Lung (tissue), 12 donors: Measurements from ENCODE around the gene TAS2R46. TPM values are rescaled to one million over a fixed set of nuclear protein-coding genes. Genes with fewer than 3 reads are reported as not detected.
"Not testable (repeated sequence)": the region's sequence is repeated elsewhere in the genome, so short reads cannot be mapped to it uniquely, and the experiment has no call there.

Source experiments
- ATAC-seq: fragments of 200-7000 bp; cut with Tn5 transposase; one replicate; pipeline ENCODE4 v1.9.1; 2020; ENCODE audit warnings: moderate number of reproducible peaks; ENCODE audit not compliant: insufficient read depth, low FRiP score
- DNase-seq, 3 donors: peaks; one replicate each; pipeline ENCODE4 v3.0.0-alpha.2; 2013 to 2017
- H3K27ac ChIP-seq, 2 donors: one replicate each; pipeline ENCODE4 v1.5.1; 2013; ENCODE audit warnings: mild to moderate bottlenecking in 2 of 2, moderate library complexity in 2 of 2, control low read depth in 1 of 2, inconsistent platforms in 1 of 2, low read depth in 1 of 2, low read length in 1 of 2
- H3K27me3 ChIP-seq, 3 donors: one replicate each; pipeline ENCODE4 v1.5.1; 2013; ENCODE audit warnings: low read length in 2 of 3; ENCODE audit not compliant: control insufficient read depth in 3 of 3, insufficient read depth in 3 of 3
- H3K36me3 ChIP-seq, 4 donors: one replicate each; pipeline ENCODE4 v1.5.1; 2013; ENCODE audit warnings: low read length in 4 of 4, mild to moderate bottlenecking in 1 of 4, moderate library complexity in 1 of 4; ENCODE audit not compliant: control insufficient read depth in 4 of 4, insufficient read depth in 4 of 4
- H3K4me1 ChIP-seq, 5 donors: one replicate each; pipeline ENCODE4 v1.5.1; 2013; ENCODE audit warnings: low read length in 5 of 5, mild to moderate bottlenecking in 2 of 5, moderate library complexity in 1 of 5; ENCODE audit not compliant: control insufficient read depth in 5 of 5, insufficient read depth in 5 of 5
- H3K4me3 ChIP-seq: one replicate; pipeline ENCODE4 v1.5.1; 2013; ENCODE audit warnings: mild to moderate bottlenecking, control low read depth, moderate library complexity
- H3K9ac ChIP-seq, 2 donors: one replicate each; pipeline ENCODE4 v1.5.1; 2013; ENCODE audit warnings: low read length in 2 of 2, control low read depth in 1 of 2; ENCODE audit not compliant: insufficient read depth in 1 of 2
- H3K9me3 ChIP-seq, 4 donors: one replicate each; pipeline ENCODE4 v1.5.1; 2013; ENCODE audit warnings: low read length in 3 of 4, mild to moderate bottlenecking in 1 of 4, moderate library complexity in 1 of 4; ENCODE audit not compliant: control insufficient read depth in 4 of 4, insufficient read depth in 3 of 4
- CTCF ChIP-seq: IDR thresholded peaks from 2 replicates; pipeline ENCODE4 v1.5.1; 2012; ENCODE audit warnings: mild to moderate bottlenecking; ENCODE audit errors: control extremely low read depth, extremely low read depth
- WGBS, 2 donors: extraction: QIAGEN DNeasy Blood & Tissue Kit; methylation state at CpG; one replicate each; pipeline ENCODE4 v1.1.7; 2013; 5-methylcytosine and 5-hydroxymethylcytosine counted together
- polyA plus RNA-seq, 2 donors: library from polyadenylated mRNA; stranded (reverse); fragments of 200-250 nt; gene quantifications; one replicate each; pipeline ENCODE4 v1.2.1, GENCODE V29; 2013
- total RNA-seq, 2 donors: library from RNA; depleted of rRNA in 1 of 2; stranded (reverse); fragments of >200 nt in 1 of 2; gene quantifications; one replicate each; pipeline ENCODE4 v1.2.1, GENCODE V29; 2014 to 2021
- donor health status: control.
- donor health status: control.
- donor health status: Bipolar disorder and iron deficiency.
- donor health status: healthy.
- donor health status: DM: yes; HTN: yes; CAD: no.

TAS2R46 gene
- total and polyA plus RNA-seq, 4 donors, result 1.6 to 11.2 TPM; not detected in 2

- TF ChIP-seq CTCF, result no peak
- Histone ChIP-seq H3K4me3 (no peak overlapping the region), H3K4me1 (no peaks in the 10 kb centered on the region), H3K9ac (no peak overlapping the region), H3K27me3 (no peaks in the 10 kb centered on the region), H3K27ac (no peak overlapping the region), H3K9me3 (peaks cover 0 to 8% (median 2%) of the 10 kb centered on the region in 4 donors), H3K36me3 (peaks cover 0 to 5% (median 1%) of the 10 kb centered on the region in 4 donors)
- WGBS, 2 donors, result 89 to 92% methylated on average over 2 of the region's 2 CpGs
- ATAC-seq (no peak), DNase-seq (no peak)
These were observed 44.2 kb upstream of the TAS2R46 start for GRCh38 chr12:11106288-11106687.

- ATAC-seq, result no peak
These were observed 43.5 kb upstream of the TAS2R46 start for GRCh38 chr12:11105546-11105945.

GRCh38 chr12:11094910-11095309, 32.8 kb upstream of the TAS2R46 start:
- H3K9me3 ChIP-seq, ATAC-seq: not testable (repeated sequence)
- no CpG with 5 or more reads among the region's 2 CpGs for whole genome bisulfite sequencing, 2 donors

More at GRCh38 chr12:11105546-11105945, 43.5 kb upstream of the TAS2R46 start:
- Histone ChIP-seq H3K4me1 (no peaks in the 10 kb centered on the region), H3K4me3 (no peak overlapping the region), H3K9ac (no peak overlapping the region), H3K36me3 (peaks cover 0 to 5% (median 1%) of the 10 kb centered on the region in 4 donors), H3K27me3 (no peaks in the 10 kb centered on the region), H3K27ac (no peak overlapping the region), H3K9me3 (peaks cover 0 to 5% (median 1%) of the 10 kb centered on the region in 4 donors)
- 63 to 71% methylated on average over 2 of the region's 2 CpGs for WGBS, 2 donors
- TF ChIP-seq CTCF, result no peak
- DNase-seq, result no peak

GRCh38 chr12:11092128-11092527, 30.0 kb upstream of the TAS2R46 start, which contains the start of gene TAS2R43:
TSS of gene TAS2R43 (minus strand) at chr12:11092313. CDS start at chr12:11092229, 84 bp downstream.
- Histone ChIP-seq H3K9me3 (no peaks in the 10 kb centered on the region), H3K27me3 (no peaks in the 10 kb centered on the region), H3K9ac (no peak within 1 kb of the TSS), H3K36me3 (no peaks in the 10 kb centered on the region), H3K27ac (no peak within 1 kb of the TSS), H3K4me3 (no peak within 1 kb of the TSS), H3K4me1 (no peaks in the 10 kb centered on the region)
- no peak for TF ChIP-seq CTCF
- ATAC-seq, result no peak
- no peak for DNase-seq
- WGBS, 2 donors, result 85 to 99% methylated on average over 6 of the region's 6 CpGs

More at GRCh38 chr12:11094910-11095309, 32.8 kb upstream of the TAS2R46 start:
- not testable (repeated sequence) for H3K4me3 ChIP-seq, H3K9ac ChIP-seq, H3K27me3 ChIP-seq, H3K4me1 ChIP-seq, DNase-seq, H3K27ac ChIP-seq, H3K36me3 ChIP-seq
